ENCODE results near the gene FBLN7. TPM values are rescaled to one million over a fixed set of nuclear protein-coding genes. Genes with fewer than 3 reads are reported as not detected.

Gene FBLN7
- total RNA-seq, 1 donor from 2014 or later = 2.4 TPM

- no peak overlapping the region for H3K27ac Mint-ChIP-seq
- no peaks in the 10 kb centered on the region for H3K4me1 Mint-ChIP-seq
- H3K4me3 Mint-ChIP-seq = no peak overlapping the region
- TF ChIP-seq CTCF (IDR thresholded peaks at IDR 0.05; ENCODE audit: unreplicated experiment) = no peak
- no peaks in the 10 kb centered on the region for H3K27me3 Mint-ChIP-seq (ENCODE audit: low read depth)
- H3K9me3 Mint-ChIP-seq = no peaks in the 10 kb centered on the region
- no peaks in the 10 kb centered on the region for H3K36me3 Mint-ChIP-seq
- no peak for DNase-seq (ENCODE audit: low spot score in 2 of 2, unreplicated experiment in 2 of 2)
Observed at GRCh38 chr2:112165296-112165695, 27.1 kb downstream of the FBLN7 start.

- no peak for DNase-seq (ENCODE audit: low spot score in 2 of 2, unreplicated experiment in 2 of 2)
- no peaks in the 10 kb centered on the region for H3K36me3 Mint-ChIP-seq
- no peak overlapping the region for H3K4me3 Mint-ChIP-seq
- H3K4me1 Mint-ChIP-seq = no peaks in the 10 kb centered on the region
- H3K27me3 Mint-ChIP-seq (ENCODE audit: low read depth) = no peaks in the 10 kb centered on the region
- no peaks in the 10 kb centered on the region for H3K9me3 Mint-ChIP-seq
- H3K27ac Mint-ChIP-seq = no peak overlapping the region
- no peak for TF ChIP-seq CTCF (IDR thresholded peaks at IDR 0.05; ENCODE audit: unreplicated experiment)
Observed at GRCh38 chr2:112166806-112167499, 28.8 kb downstream of the FBLN7 start.

- H3K27me3 Mint-ChIP-seq (ENCODE audit: low read depth) = no peaks in the 10 kb centered on the region
- no peaks in the 10 kb centered on the region for H3K9me3 Mint-ChIP-seq
- no peak overlapping the region for H3K27ac Mint-ChIP-seq
- H3K4me1 Mint-ChIP-seq = peaks cover 6% of the 10 kb centered on the region
- DNase-seq (ENCODE audit: low spot score in 2 of 2, unreplicated experiment in 2 of 2) = no peak
- no peak overlapping the region for H3K4me3 Mint-ChIP-seq
- no peak for TF ChIP-seq CTCF (IDR thresholded peaks at IDR 0.05; ENCODE audit: unreplicated experiment)
- H3K36me3 Mint-ChIP-seq = no peaks in the 10 kb centered on the region
Observed at GRCh38 chr2:112168422-112169124, 30.4 kb downstream of the FBLN7 start.

- no peaks in the 10 kb centered on the region for H3K36me3 Mint-ChIP-seq
- H3K4me3 Mint-ChIP-seq = no peak overlapping the region
- no peak for TF ChIP-seq CTCF (IDR thresholded peaks at IDR 0.05; ENCODE audit: unreplicated experiment)
- no peaks in the 10 kb centered on the region for H3K27me3 Mint-ChIP-seq (ENCODE audit: low read depth)
- no peak for DNase-seq (ENCODE audit: low spot score in 2 of 2, unreplicated experiment in 2 of 2)
- no peaks in the 10 kb centered on the region for H3K9me3 Mint-ChIP-seq
- H3K27ac Mint-ChIP-seq = no peak overlapping the region
- peaks cover 10% of the 10 kb centered on the region for H3K4me1 Mint-ChIP-seq
Observed at GRCh38 chr2:112170495-112170894, 32.3 kb downstream of the FBLN7 start.

- Mint-ChIP-seq H3K9me3 (no peaks in the 10 kb centered on the region), H3K27me3 (ENCODE audit: low read depth) (peaks cover 12% of the 10 kb centered on the region), H3K4me1 (peaks cover 10% of the 10 kb centered on the region), H3K36me3 (no peaks in the 10 kb centered on the region), H3K4me3 (no peak overlapping the region), H3K27ac (no peak overlapping the region)
- DNase-seq (ENCODE audit: low spot score in 2 of 2, unreplicated experiment in 2 of 2) = no peak
- no peak for TF ChIP-seq CTCF (IDR thresholded peaks at IDR 0.05; ENCODE audit: unreplicated experiment)
Observed at GRCh38 chr2:112173646-112174319, 35.6 kb downstream of the FBLN7 start.
